Spleen (tissue), 7 donors: ENCODE measurements around the gene SH2D2A.

ENCODE experiments used
- CTCF ChIP-seq, 11 experiments: fragments of 200-600 bp in 7 of 11; fragments of 450-650 bp in 4 of 11; sonication (generic) in 4 of 11; IDR thresholded peaks in 8 of 11; conservative IDR thresholded peaks in 3 of 11; 1 replicate in 7 of 11; 2 replicates in 4 of 11; pipeline versions ENCODE4 v1.4.0 to v1.8.0; 2016 to 2021; ENCODE audit warnings: antibody characterized with exemption in 11 of 11, inconsistent platforms in 4 of 11, mild to moderate bottlenecking in 1 of 11
- POLR2AphosphoS5 ChIP-seq, 3 donors: sonication (generic); formaldehyde crosslinking; IDR thresholded peaks; one replicate each; pipeline ENCODE4 v1.5.1; 2017; ENCODE audit warnings: antibody characterized with exemption in 3 of 3
- donor health status: DM: no; HTN: no; CAD: no; lungs with moderate emphysema.
- donor health status: DM: no; HTN: no; CAD: no.
- donor health status: DM: no; HTN: no; CAD: no.

- TF ChIP-seq CTCF (IDR thresholded peaks at IDR 0.05 in 8 of 11, conservative IDR thresholded peaks at IDR 0.05 in 3 of 11) (no peak), POLR2AphosphoS5 (IDR thresholded peaks at IDR 0.05) (no peak)
Observed at GRCh38 chr1:156859523-156860112, 43.0 kb upstream of the SH2D2A start.
